Omental fat pad (tissue), 4 donors: ENCODE data around the gene MCM5. TPM values are rescaled to one million over a fixed set of nuclear protein-coding genes. Genes with fewer than 3 reads are reported as not detected.

Experiments
- ATAC-seq: fragments of 150-250 bp; one replicate; pipeline ENCODE4 v1.9.1; 2016; ENCODE audit warnings: mild to moderate bottlenecking, moderate library complexity; ENCODE audit not compliant: low FRiP score
- DNase-seq: peaks from one replicate; pipeline ENCODE4 v3.0.0-alpha.2; 2019; ENCODE audit warnings: low spot score
- CTCF ChIP-seq, 3 donors: fragments of 450-650 bp; IDR thresholded peaks; one replicate each; pipeline ENCODE4 v1.5.1; 2016 to 2017; ENCODE audit warnings: antibody characterized with exemption in 3 of 3, mild to moderate bottlenecking in 3 of 3, moderate library complexity in 2 of 3
- total RNA-seq, 4 donors: library from RNA; depleted of rRNA; stranded (reverse); fragments of >200 nt; gene quantifications; one replicate each; pipeline ENCODE4 v1.1.0, GENCODE V29; 2016

Gene MCM5
- total RNA-seq, 4 donors from 2014 or later, result 10.5 to 22.5 (median 13.9) TPM

GRCh38 chr22:35444685-35445399 is 44.9 kb downstream of the MCM5 start:
- DNase-seq (no peak), ATAC-seq (no peak)
- no peak for TF ChIP-seq CTCF (IDR thresholded peaks at IDR 0.05)

GRCh38 chr22:35445933-35446332 is 46.0 kb downstream of the MCM5 start:
- ATAC-seq (peak; percentile 76), DNase-seq (no peak)
- no peak for TF ChIP-seq CTCF (IDR thresholded peaks at IDR 0.05)

GRCh38 chr22:35446365-35446764 is 46.4 kb downstream of the MCM5 start:
- peak; percentile 88 for ATAC-seq
- TF ChIP-seq CTCF (IDR thresholded peaks at IDR 0.05), result no peak
- peak; percentile 68 for DNase-seq

- no peak for ATAC-seq
- TF ChIP-seq CTCF (IDR thresholded peaks at IDR 0.05), result no peak
These were observed 48.6 kb downstream of the MCM5 start for GRCh38 chr22:35448523-35448922.

GRCh38 chr22:35449829-35450689 is 50.1 kb downstream of the MCM5 start:
- no peak for TF ChIP-seq CTCF (IDR thresholded peaks at IDR 0.05)
- no peak for ATAC-seq

More at GRCh38 chr22:35448523-35448922, 48.6 kb downstream of the MCM5 start:
- no peak for DNase-seq

GRCh38 chr22:35450824-35451569 is 51.1 kb downstream of the MCM5 start:
- DNase-seq (no peak), ATAC-seq (no peak)
- TF ChIP-seq CTCF (IDR thresholded peaks at IDR 0.05), result no peak

More at GRCh38 chr22:35449829-35450689, 50.1 kb downstream of the MCM5 start:
- DNase-seq, result no peak
